ENCODE data around the gene SDF2.
"Not testable (repeated sequence)": the region's sequence is repeated elsewhere in the genome, so short reads cannot be mapped to it uniquely, and the experiment has no call there.

The SDF2 gene

DNA sequence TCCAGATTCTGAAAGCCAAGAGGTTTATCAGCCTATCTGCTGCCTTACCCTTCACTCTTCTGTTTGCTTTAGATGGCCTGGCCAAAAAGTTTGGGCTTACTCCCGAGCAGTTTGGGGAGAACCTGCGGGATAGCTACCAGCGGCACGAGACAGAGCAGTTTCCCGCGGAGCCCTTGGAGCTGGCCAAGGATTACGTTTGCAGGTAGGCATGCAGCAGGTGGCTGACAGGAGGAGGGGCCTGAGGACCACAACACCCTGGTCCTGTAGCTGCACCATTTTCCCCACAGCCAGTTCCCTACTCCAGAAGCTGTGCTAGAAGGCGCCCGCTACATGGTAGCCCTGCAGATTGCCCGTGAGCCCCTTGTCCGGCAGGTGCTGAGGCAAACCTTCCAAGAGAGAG is 20.9 kb upstream of the SDF2 start:
- no peak for DNase-seq

DNA sequence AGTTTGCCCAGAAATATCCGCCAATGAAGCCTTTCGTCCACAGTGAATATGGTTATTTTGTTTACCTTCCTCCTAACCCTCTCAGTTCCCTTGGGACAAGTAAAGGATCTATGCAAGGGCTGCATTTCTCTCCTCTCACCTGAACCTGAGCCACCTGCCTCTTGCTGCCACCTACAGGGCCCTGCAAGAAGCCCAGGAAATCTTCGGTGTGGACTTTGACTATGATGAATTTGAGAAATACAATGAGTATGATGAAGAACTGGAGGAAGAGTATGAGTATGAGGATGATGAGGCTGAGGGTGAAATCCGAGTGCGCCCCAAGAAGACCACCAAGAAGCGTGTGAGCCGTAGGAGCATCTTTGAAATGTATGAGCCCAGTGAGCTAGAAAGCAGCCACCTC is 14.3 kb upstream of the SDF2 start:
- DNase-seq: no peak

DNA sequence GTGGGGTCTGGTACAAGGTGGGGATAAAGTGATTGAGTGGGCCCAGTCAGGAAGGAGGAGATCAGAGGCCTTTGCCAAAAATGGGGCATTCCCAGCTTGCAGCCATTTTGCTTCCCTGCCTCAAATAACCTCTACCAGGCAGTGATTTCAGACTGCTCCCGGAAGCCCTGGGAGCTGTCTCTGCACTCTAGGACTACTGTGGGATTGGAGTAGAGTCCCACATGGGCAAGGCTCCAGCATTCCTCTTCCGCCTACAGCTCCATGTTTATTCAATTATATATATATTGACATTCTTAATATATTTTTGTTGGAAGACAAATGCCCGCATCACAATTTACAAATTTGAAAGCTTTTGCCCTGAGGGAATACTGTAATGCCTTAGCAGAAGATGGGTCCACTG is 13.8 kb upstream of the SDF2 start:
- no peak for DNase-seq

DNA sequence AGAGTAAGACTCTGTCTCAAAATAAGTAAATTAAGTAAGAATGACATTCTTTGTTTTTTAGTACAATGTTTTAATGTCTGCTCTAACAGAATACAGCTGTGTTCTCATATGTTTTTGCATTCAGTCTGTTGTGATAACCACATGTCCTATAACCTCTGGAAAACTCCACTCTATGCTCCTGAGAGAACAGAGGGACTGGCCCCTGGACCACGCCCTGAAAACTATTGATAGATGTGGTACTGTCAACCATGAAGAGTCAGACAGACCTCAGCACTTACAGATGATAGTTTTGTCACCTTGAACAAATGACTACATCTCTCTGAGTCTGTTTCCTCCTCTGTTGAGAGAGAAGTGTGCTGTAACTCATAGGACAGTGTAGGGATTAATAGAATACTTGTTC is 8.2 kb upstream of the SDF2 start:
- no peak for DNase-seq

DNA sequence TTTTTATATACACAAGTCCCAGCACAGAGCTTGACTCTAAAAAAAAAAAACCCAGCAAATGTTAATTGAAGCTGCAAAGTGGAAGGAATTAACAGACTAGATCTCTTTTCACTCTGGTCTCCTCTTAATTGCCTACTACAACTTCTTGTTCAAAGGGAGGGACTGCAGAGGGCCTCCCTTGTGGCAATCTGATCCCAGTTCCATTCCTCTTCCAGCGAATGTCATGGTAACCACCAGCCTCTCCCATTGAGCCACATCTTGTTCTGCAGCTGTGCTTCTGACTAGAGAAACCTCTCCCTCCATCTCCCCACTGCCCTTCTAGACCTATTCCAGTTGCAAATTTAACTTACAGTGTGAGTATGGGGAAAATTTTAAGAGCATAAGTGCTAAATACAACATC is 6.2 kb upstream of the SDF2 start:
- DNase-seq: no peak

- DNase-seq: no peak
These were observed 4.3 kb upstream of the SDF2 start for GRCh38 chr17:28665994-28666393.

DNA sequence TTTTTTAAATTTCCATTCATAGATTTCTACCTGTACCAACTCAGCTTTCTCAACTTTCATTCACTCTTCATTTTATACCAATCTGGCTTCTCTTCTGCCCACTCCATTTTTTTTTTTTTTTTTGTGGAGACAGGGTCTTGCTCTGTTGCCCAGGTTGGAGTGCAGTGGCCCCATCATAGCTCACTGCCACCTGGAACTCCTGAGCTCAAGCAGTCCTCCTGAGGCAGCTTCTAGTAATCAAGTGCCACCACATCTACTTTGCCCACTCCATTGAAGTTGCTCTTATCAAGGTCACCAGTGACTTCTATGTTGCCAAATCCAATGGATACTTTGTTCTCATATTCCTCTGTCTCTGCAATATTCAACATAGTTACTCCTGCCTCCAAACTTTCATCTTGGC is 2.0 kb upstream of the SDF2 start:
- DNase-seq: no peak

GRCh38 chr17:28662527-28662829 is 772 bp upstream of the SDF2 start:
- DNase-seq: no peak

DNA sequence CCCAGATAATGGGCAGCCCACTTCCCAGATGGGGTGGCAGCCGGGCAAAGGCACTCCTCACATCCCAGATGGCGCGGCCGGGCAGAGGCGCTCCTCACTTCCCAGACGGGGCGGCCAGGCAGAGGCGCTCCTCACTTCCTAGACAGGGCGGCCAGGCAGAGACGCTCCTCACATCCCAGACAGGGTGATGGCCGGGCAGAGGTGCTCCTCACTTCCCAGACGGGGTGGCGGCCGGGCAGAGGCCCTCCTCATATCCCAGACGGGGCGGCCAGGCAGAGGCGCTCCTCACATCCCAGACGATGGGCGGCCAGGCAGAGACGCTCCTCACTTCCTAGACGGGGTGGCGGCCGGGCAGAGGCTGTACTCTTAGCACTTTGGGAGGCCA is 2.2 kb downstream of the SDF2 start:
- not testable (repeated sequence) for DNase-seq

- DNase-seq: not testable (repeated sequence)
These were observed 2.8 kb downstream of the SDF2 start for GRCh38 chr17:28658766-28659496.

DNA sequence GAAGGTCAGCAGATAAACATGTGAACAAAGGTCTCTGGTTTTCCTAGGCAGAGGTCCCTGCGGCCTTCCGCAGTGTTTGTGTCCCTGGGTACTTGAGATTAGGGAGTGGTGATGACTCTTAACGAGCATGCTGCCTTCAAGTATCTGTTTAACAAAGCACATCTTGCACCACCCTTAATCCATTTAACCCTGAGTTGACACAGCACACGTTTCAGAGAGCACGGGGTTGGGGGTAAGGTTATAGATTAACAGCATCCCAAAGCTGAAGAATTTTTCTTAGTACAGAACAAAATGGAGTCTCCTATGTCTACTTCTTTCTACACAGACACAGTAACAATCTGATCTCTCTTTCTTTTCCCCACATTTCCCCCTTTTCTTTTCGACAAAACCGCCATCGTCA is 3.4 kb downstream of the SDF2 start:
- not testable (repeated sequence) for DNase-seq

DNA sequence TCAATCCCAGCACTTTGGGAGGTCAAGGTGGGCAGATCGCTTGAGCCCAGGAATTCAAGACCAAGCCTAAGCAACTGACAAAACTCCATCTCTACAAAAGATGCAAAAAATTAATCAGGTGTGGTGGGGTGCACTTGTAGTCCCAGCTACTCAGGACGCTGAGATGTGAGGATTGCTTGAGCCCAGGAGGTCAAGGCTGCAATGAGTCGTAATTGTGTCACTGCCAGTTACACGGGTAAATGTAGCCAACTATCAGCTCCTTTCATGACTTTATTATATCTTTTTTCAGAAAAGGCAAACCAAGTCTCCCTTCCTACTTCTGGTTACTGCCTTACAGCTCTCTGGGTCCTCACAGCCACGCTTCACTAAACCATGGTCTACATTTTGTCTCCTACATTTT is 4.0 kb downstream of the SDF2 start:
- no peak for DNase-seq

- DNase-seq: no peak
These were observed 6.5 kb downstream of the SDF2 start for GRCh38 chr17:28655160-28655559.

- no peak for DNase-seq
These were observed 13.0 kb downstream of the SDF2 start for GRCh38 chr17:28648698-28649097.

DNA sequence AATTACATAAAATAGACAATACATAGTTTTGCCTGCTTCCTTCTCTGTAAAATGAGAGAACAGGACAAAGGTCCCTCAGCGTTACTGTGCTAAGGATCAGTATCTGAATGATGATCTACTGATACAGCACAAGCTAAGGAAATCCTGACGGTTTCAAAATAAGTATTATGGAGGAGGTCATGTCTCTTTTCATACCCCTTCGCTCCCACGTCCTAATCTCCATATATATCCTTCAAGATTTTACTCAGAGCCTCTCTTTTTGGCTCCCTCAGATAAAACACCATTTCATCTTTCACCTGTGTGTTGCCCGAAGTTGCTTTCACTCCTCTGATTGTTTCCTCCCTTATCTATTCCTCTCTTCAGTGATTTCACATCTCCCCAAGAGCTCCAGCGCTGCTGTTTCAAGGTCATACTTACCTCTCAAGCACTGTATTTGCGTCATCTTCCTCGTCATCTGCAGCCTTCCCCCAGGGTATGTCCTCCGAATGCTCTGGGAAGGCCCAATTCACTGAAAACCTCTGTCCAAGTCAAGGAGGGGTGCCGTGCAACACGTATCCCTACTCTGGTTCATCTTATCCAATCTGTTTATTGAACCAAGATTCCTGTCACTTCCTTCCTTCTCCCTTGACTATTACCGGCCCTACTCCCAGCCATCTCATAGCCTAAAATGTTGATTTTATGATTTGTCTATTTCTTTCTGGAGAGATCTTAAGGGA is 15.5 kb downstream of the SDF2 start:
- DNase-seq: no peak

DNA sequence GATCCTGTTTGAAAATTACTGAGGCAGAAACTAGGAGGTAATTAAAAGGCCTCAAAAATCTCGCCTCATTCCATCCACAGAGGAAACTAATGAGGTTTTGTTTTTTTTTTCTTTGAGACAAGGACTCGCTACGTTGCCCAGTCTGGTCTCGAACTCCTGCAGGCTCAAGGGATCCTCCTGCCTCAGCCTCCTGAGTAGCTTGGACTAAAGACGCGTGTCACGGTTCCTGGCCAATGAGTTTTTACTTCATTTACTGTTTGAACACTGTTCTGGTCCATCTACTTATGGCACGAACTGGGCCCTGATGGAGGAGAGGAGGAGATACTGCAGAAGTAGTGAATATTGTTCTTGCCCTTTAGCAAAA is 16.1 kb downstream of the SDF2 start:
- DNase-seq: peak in 1 of 2 donors; percentile 8

DNA sequence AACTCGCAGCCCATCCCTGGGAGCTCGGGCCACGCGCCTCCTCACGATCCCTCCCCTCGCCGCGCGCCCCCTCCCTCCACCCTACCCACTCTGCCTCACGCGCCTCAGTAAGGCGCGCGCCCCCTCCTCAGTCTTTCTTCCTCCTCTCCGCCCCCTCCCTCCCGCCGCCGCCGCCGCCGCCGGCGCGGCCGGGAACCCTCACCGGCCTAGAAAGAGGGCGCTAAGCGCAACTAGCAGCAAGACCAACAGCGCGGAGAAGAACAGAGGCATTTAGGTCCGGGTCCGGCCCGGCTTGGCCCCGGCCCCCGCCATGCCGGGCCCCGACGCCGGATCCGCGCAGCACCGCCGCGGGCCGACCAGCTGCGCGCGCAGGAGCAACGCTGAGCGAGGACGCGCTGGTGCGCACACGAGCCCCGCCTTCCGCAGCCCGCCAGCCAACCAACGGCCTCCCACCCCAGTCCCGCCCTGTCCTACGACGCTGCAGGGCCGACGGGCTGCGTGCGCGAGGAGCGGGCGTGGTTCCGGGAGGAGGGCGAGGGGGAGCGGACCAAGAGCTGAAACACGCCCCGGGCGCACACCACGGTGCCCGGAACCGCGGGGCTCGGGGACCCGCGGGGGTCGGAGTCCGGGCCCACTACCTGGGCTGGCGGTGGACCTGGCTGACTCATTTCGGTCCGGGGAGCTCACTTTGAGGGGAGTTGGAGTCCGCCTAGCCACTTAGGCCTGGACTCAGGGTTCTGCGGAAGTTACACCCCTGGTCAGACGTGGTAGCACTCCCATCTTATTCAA is 16.7 kb downstream of the SDF2 start, which contains the start of gene BLTP2:
BLTP2 (minus strand) TSS at position 372 of the 789 bp plus-strand sequence; CDS start at position 270, 102 bp downstream.
- DNase-seq: peak; percentile 94 to 95

DNA sequence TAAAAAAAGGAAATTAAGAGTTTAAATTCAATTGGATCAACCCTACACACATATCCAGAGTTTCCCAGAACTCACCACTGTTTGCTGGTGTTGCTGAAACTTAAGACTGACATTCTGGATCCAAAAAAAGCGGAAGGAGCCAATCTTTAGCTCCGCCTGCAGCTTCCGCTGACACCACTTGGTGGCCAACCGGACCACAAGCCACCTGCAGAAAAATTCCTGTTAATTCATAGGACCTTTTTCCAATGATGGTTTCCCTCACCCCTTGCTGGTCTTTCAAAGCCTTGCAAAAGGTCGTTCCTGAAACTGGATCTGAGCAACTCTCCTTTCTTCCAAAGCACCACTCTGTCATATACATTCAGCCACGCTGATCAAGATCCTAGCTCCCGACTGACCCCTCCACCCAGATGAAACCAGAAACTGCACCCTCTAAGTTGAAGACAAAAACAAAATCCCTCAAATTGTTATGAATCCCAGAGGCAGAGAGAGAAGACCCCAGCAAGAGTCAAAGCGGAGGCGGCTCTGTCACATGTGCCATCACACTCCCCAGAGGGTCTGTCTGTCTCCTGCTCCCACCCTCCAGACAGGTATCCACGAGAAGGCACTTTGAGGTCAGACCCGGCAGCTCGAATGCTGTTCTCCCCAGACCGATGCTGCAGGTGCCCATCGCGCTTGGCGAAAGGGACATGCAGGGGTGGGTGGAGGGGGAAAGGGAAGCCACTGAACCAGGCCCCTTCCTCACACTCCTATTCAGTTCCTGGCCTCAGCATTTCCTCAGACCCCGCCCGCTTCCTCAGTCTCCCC is 17.5 kb downstream of the SDF2 start:
- DNase-seq: peak in 1 of 2 donors; percentile 21

DNA sequence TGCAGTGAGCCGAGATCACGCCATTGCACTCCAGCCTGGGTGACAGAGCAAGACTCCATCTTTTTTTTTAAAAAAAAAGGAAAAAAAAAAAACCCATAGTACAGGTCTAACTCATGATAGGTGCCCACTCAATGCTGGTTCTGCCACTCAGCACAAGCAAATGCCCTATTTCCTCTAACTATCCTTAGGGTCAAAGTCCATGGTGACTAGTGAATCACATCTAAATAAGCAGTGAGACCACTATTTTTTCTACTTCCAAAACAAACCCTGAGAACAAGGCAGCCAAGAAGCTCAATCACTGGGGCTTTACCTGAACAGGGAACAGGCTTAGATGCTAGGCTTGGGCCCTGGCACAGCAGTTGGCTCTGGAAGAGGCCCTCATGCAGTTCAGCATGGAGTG is 20.1 kb downstream of the SDF2 start:
- no peak for DNase-seq

GRCh38 chr17:28635506-28635905 is 26.2 kb downstream of the SDF2 start:
- no peak for DNase-seq

- no peak for DNase-seq
These were observed 27.4 kb downstream of the SDF2 start for GRCh38 chr17:28634206-28634865.

- no peak for DNase-seq
These were observed 34.9 kb downstream of the SDF2 start for GRCh38 chr17:28626818-28627217.

- no peak for DNase-seq
These were observed 37.6 kb downstream of the SDF2 start for GRCh38 chr17:28624148-28624547.
